WI38 (cell line): ENCODE results near the gene SLC35G2.

Source experiments
- H3K4me3 ChIP-seq: 2 replicates; pipeline ENCODE4 v1.5.1; 2011; ENCODE audit warnings: low read depth, mild to moderate bottlenecking, control low read depth, low read length
- TF ChIP-seq, protein P1 (sequence below): IDR thresholded peaks from 2 replicates; pipeline ENCODE4 v1.5.1; 2012; ENCODE audit warnings: low read depth, mild to moderate bottlenecking, control low read depth, low read length

The SLC35G2 gene

GRCh38 chr3:136903899-136904298, 85.0 kb downstream of the SLC35G2 start:
- TF ChIP-seq, protein P1, sequence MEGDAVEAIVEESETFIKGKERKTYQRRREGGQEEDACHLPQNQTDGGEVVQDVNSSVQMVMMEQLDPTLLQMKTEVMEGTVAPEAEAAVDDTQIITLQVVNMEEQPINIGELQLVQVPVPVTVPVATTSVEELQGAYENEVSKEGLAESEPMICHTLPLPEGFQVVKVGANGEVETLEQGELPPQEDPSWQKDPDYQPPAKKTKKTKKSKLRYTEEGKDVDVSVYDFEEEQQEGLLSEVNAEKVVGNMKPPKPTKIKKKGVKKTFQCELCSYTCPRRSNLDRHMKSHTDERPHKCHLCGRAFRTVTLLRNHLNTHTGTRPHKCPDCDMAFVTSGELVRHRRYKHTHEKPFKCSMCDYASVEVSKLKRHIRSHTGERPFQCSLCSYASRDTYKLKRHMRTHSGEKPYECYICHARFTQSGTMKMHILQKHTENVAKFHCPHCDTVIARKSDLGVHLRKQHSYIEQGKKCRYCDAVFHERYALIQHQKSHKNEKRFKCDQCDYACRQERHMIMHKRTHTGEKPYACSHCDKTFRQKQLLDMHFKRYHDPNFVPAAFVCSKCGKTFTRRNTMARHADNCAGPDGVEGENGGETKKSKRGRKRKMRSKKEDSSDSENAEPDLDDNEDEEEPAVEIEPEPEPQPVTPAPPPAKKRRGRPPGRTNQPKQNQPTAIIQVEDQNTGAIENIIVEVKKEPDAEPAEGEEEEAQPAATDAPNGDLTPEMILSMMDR: no peak

GRCh38 chr3:136904746-136905145, 85.8 kb downstream of the SLC35G2 start:
- TF ChIP-seq, protein P1: no peak
- H3K4me3 ChIP-seq: no peak overlapping the region

More at GRCh38 chr3:136903899-136904298, 85.0 kb downstream of the SLC35G2 start:
- H3K4me3 ChIP-seq: no peak overlapping the region
